Skeletal muscle cell (primary cell): ENCODE results near the gene SMPDL3A.

Experiments used
- DNase-seq: peaks from one replicate; pipeline ENCODE4 v3.0.0-alpha.2; 2010; ENCODE audit warnings: low read depth
- H3K4me3 ChIP-seq: 2 replicates; pipeline ENCODE4 v1.5.1; 2011; ENCODE audit warnings: low read depth, mild to moderate bottlenecking, control low read depth, low read length, moderate library complexity

Gene SMPDL3A

GRCh38 chr6:122799916-122800686, 11.0 kb downstream of the SMPDL3A start:
- no peak for DNase-seq

GRCh38 chr6:122800906-122801305, 11.8 kb downstream of the SMPDL3A start:
- H3K4me3 ChIP-seq: no peak overlapping the region
- no peak for DNase-seq

More at GRCh38 chr6:122799916-122800686, 11.0 kb downstream of the SMPDL3A start:
- H3K4me3 ChIP-seq: no peak overlapping the region

- no peak overlapping the region for H3K4me3 ChIP-seq
- no peak for DNase-seq
Observed at GRCh38 chr6:122801397-122801796, 12.3 kb downstream of the SMPDL3A start.

GRCh38 chr6:122803171-122803661, 14.2 kb downstream of the SMPDL3A start:
- no peak for DNase-seq
- no peak overlapping the region for H3K4me3 ChIP-seq

- H3K4me3 ChIP-seq: no peak overlapping the region
- no peak for DNase-seq
Observed at GRCh38 chr6:122804962-122805485, 16.0 kb downstream of the SMPDL3A start.

GRCh38 chr6:122806291-122806690, 17.2 kb downstream of the SMPDL3A start:
- no peak overlapping the region for H3K4me3 ChIP-seq
- DNase-seq: no peak

GRCh38 chr6:122808121-122808885, 19.2 kb downstream of the SMPDL3A start:
- no peak for DNase-seq
- no peak overlapping the region for H3K4me3 ChIP-seq

- DNase-seq: no peak
Observed at GRCh38 chr6:122809001-122809400, 19.9 kb downstream of the SMPDL3A start.

GRCh38 chr6:122809691-122810090, 20.6 kb downstream of the SMPDL3A start:
- DNase-seq: no peak
- no peak overlapping the region for H3K4me3 ChIP-seq

More at GRCh38 chr6:122809001-122809400, 19.9 kb downstream of the SMPDL3A start:
- H3K4me3 ChIP-seq: no peak overlapping the region

- H3K4me3 ChIP-seq: no peak overlapping the region
- no peak for DNase-seq
Observed at GRCh38 chr6:122810189-122810588, 21.1 kb downstream of the SMPDL3A start.

- H3K4me3 ChIP-seq: no peak overlapping the region
- no peak for DNase-seq
Observed at GRCh38 chr6:122817358-122817757, 28.3 kb downstream of the SMPDL3A start.

- no peak for DNase-seq
- no peak overlapping the region for H3K4me3 ChIP-seq
Observed at GRCh38 chr6:122817766-122818165, 28.7 kb downstream of the SMPDL3A start.

GRCh38 chr6:122818866-122819265, 29.8 kb downstream of the SMPDL3A start:
- H3K4me3 ChIP-seq: no peak overlapping the region
- no peak for DNase-seq

- DNase-seq: no peak
- no peak overlapping the region for H3K4me3 ChIP-seq
Observed at GRCh38 chr6:122821095-122821494, 32.0 kb downstream of the SMPDL3A start.

- DNase-seq: no peak
- H3K4me3 ChIP-seq: no peak overlapping the region
Observed at GRCh38 chr6:122825163-122825562, 36.1 kb downstream of the SMPDL3A start.

- H3K4me3 ChIP-seq: no peak overlapping the region
- DNase-seq: no peak
Observed at GRCh38 chr6:122829456-122829855, 40.4 kb downstream of the SMPDL3A start.

- DNase-seq: no peak
- H3K4me3 ChIP-seq: no peak overlapping the region
Observed at GRCh38 chr6:122831511-122831910, 42.5 kb downstream of the SMPDL3A start.

- DNase-seq: no peak
- H3K4me3 ChIP-seq: no peak overlapping the region
Observed at GRCh38 chr6:122832459-122832858, 43.4 kb downstream of the SMPDL3A start.

- DNase-seq: no peak
Observed at GRCh38 chr6:122833021-122833491, 44.0 kb downstream of the SMPDL3A start.

More at GRCh38 chr6:122833021-122833491, 44.0 kb downstream of the SMPDL3A start:
- H3K4me3 ChIP-seq: no peak overlapping the region
